Activated CD8-positive, alpha-beta T cell treated with anti-CD3 and anti-CD28 coated beads for 36 hours (primary cell): ENCODE results near the gene COL1A2. TPM values are rescaled to one million over a fixed set of nuclear protein-coding genes. Genes with fewer than 3 reads are reported as not detected.

Experiments
- ATAC-seq: fragments of 200-7000 bp; cut with Tn5 transposase; one replicate; pipeline ENCODE4 v1.10.0; 2021; ENCODE audit warnings: mild to moderate bottlenecking, moderate library complexity
- CTCF ChIA-PET: fragments of 350-600 bp; sonication (Branson Sonifier 250); formaldehyde crosslinking; loops from one replicate; lab custom pipeline; 2021; ENCODE audit warnings: antibody characterized with exemption; lab: Charles Lee
- POLR2A ChIA-PET: fragments of 350-600 bp; sonication (Branson Sonifier 250); formaldehyde crosslinking; loops from one replicate; lab custom pipeline; 2021; ENCODE audit warnings: antibody characterized with exemption; lab: Charles Lee
- DNase-seq: peaks from one replicate; pipeline ENCODE4 v3.0.0-alpha.2; 2020
- H3K27ac Mint-ChIP-seq: one replicate; pipeline ENCODE4 v1.8.0; 2021; ENCODE audit warnings: mild to moderate bottlenecking, mixed read lengths
- H3K27me3 Mint-ChIP-seq: one replicate; pipeline ENCODE4 v1.8.0; 2021; ENCODE audit warnings: mixed read lengths
- H3K36me3 Mint-ChIP-seq: one replicate; pipeline ENCODE4 v1.8.0; 2021; ENCODE audit warnings: low read depth, mixed read lengths
- H3K4me1 Mint-ChIP-seq: one replicate; pipeline ENCODE4 v1.8.0; 2021; ENCODE audit warnings: low read depth, mixed read lengths
- H3K4me3 Mint-ChIP-seq: one replicate; pipeline ENCODE4 v1.8.0; 2021; ENCODE audit warnings: mild to moderate bottlenecking, moderate library complexity, mixed read lengths
- H3K9me3 Mint-ChIP-seq: one replicate; pipeline ENCODE4 v1.8.0; 2021; ENCODE audit warnings: mixed read lengths
- CTCF ChIP-seq: fragments of 200-600 bp; IDR thresholded peaks from one replicate; pipeline ENCODE4 v1.8.0; 2022; ENCODE audit warnings: antibody characterized with exemption, mild to moderate bottlenecking
- intact Hi-C: fragments of 100-400 bp; cut with micrococcal nuclease; formaldehyde crosslinking; loops from one replicate; pipeline ENCODE4 v1.10.0; 2022
- total RNA-seq, 2 experiments: library from RNA; stranded (reverse); gene quantifications; one replicate each; pipeline ENCODE4 v1.2.3, GENCODE V29; 2021

Gene COL1A2
- total RNA-seq, 2 experiments from 2014 or later: 0.47 to 0.56 TPM

- ChIA-PET CTCF (no interaction called here), POLR2A (no interaction called here)
- no peak for DNase-seq
- TF ChIP-seq CTCF: no peak
- intact Hi-C loops: no loop called here
- H3K4me1 Mint-ChIP-seq: peaks cover 5% of the 10 kb centered on the region
- no peak overlapping the region for H3K27ac Mint-ChIP-seq
- H3K27me3 Mint-ChIP-seq: peaks cover 16% of the 10 kb centered on the region
- no peaks in the 10 kb centered on the region for H3K9me3 Mint-ChIP-seq
- ATAC-seq: no peak
- no peak overlapping the region for H3K4me3 Mint-ChIP-seq
- no peaks in the 10 kb centered on the region for H3K36me3 Mint-ChIP-seq
These were observed 38.1 kb downstream of the COL1A2 start for GRCh38 chr7:94432817-94433216.

DNA sequence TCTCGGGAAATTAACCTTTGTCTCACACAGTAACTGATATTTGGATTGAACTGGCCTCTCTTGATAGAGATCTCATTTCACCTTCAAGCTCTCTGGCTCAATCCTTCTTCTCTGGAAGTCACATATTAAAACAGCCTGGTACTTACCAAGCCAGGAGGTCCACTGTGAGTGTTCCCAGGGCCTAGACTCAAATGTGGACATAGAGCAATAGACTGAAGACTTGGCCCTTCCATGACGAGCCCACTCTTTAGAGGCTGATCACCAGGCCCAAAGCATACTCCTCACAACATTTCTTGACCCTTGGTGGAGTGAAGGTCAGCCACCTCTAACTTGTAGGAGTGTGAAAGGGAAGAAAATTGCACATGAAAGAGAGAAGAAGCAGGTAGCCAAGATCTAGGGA lies 38.5 kb downstream of the COL1A2 start:
- ChIA-PET POLR2A (no interaction called here), CTCF (no interaction called here)
- ATAC-seq (no peak), DNase-seq (no peak)
- no peak for TF ChIP-seq CTCF
- Mint-ChIP-seq H3K4me3 (no peak overlapping the region), H3K27me3 (peaks cover 20% of the 10 kb centered on the region), H3K36me3 (no peaks in the 10 kb centered on the region), H3K4me1 (peaks cover 5% of the 10 kb centered on the region), H3K27ac (no peak overlapping the region), H3K9me3 (no peaks in the 10 kb centered on the region)
- intact Hi-C loops: no loop called here

GRCh38 chr7:94434042-94434441 lies 39.3 kb downstream of the COL1A2 start:
- DNase-seq: no peak
- peaks cover 5% of the 10 kb centered on the region for H3K4me1 Mint-ChIP-seq
- no peak overlapping the region for H3K27ac Mint-ChIP-seq
- no peak overlapping the region for H3K4me3 Mint-ChIP-seq
- POLR2A ChIA-PET: no interaction called here
- no peak for TF ChIP-seq CTCF
- peaks cover 23% of the 10 kb centered on the region for H3K27me3 Mint-ChIP-seq
- intact Hi-C loops: no loop called here
- H3K9me3 Mint-ChIP-seq: no peaks in the 10 kb centered on the region
- H3K36me3 Mint-ChIP-seq: no peaks in the 10 kb centered on the region
- CTCF ChIA-PET: no interaction called here
- ATAC-seq: no peak

GRCh38 chr7:94436018-94436604 lies 41.4 kb downstream of the COL1A2 start:
- CTCF ChIA-PET: interaction anchor here (0.8 to 2.7 kb wide), 16 partner anchors 8 to 1041 kb away, joined by 3 to 22 read pairs (median 3); partner anchors contain the start of gene SGCE
- peak; percentile 62 for ATAC-seq
- peak; percentile 66 for DNase-seq
- H3K4me3 Mint-ChIP-seq: no peak overlapping the region
- H3K4me1 Mint-ChIP-seq: peaks cover 5% of the 10 kb centered on the region
- TF ChIP-seq CTCF: peak; percentile 79
- intact Hi-C loops: no loop called here
- H3K9me3 Mint-ChIP-seq: no peaks in the 10 kb centered on the region
- H3K27me3 Mint-ChIP-seq: peaks cover 27% of the 10 kb centered on the region
- no peaks in the 10 kb centered on the region for H3K36me3 Mint-ChIP-seq
- no peak overlapping the region for H3K27ac Mint-ChIP-seq
- POLR2A ChIA-PET: no interaction called here

DNA sequence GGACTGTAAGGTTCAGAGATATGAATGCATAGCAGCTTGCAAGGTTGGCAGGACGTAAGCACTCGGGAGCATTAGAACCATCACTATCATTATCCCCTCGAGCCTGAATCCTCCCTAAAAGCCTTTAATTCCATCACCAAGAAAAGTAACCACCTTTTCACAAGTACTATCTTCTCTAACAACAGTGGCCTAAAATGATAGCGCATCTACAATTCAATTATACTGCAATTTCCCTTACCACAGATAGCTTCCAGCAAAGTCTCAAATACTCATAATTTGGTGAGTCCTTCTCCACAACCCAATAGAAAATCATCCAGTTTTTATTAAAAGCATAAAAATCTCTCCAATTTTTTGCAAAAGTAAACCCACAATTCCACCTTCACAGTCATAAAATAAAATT lies 42.0 kb downstream of the COL1A2 start:
- peaks cover 5% of the 10 kb centered on the region for H3K4me1 Mint-ChIP-seq
- peaks cover 29% of the 10 kb centered on the region for H3K27me3 Mint-ChIP-seq
- no peaks in the 10 kb centered on the region for H3K9me3 Mint-ChIP-seq
- no peak overlapping the region for H3K27ac Mint-ChIP-seq
- no peak overlapping the region for H3K4me3 Mint-ChIP-seq
- ChIA-PET CTCF (interaction anchor here (0.8 to 2.7 kb wide), 12 partner anchors 9 to 1040 kb away, joined by 3 to 22 read pairs (median 3); partner anchors contain the start of gene SGCE), POLR2A (no interaction called here)
- DNase-seq (no peak), ATAC-seq (no peak)
- TF ChIP-seq CTCF: no peak
- no peaks in the 10 kb centered on the region for H3K36me3 Mint-ChIP-seq
- intact Hi-C loops: no loop called here
